Endometrium (tissue), 2 donors: ENCODE measurements around the gene BANF2.
"Not testable (repeated sequence)": the region's sequence is repeated elsewhere in the genome, so short reads cannot be mapped to it uniquely, and the experiment has no call there.

Source experiments
- FAIRE-seq: peaks from 2 replicates; lab custom pipeline; 2012; peaks lifted over from hg19 to GRCh38; lab: Jason Lieb, UNC
- donor health status: control.
- donor health status: control.

BANF2 gene

GRCh38 chr20:17766226-17766625, 66.5 kb downstream of the BANF2 start:
- FAIRE-seq = no peak

GRCh38 chr20:17767624-17768023, 67.9 kb downstream of the BANF2 start:
- FAIRE-seq = no peak

DNA sequence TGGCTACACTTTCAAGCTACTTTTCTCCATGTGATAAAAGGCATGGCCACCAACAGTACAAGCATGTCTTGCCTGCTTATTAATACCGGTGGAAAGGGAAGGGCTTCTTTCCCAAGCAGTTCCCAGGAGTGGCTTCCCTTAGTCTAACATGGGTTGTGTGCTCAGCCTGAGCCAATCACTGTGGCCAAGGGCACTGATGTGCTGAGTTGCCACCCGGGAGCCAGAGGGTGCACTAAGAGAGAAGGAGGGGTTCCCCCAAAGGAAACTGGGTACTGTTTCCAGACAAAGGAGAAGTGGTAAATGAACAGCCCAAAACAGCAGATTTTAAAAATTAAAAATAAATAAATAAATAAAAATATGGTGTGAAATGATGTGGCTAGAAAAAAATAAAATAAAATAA, 68.5 kb downstream of the BANF2 start:
- no peak for FAIRE-seq

- not testable (repeated sequence) for FAIRE-seq
Measured at GRCh38 chr20:17769716-17770115, 70.0 kb downstream of the BANF2 start.

DNA sequence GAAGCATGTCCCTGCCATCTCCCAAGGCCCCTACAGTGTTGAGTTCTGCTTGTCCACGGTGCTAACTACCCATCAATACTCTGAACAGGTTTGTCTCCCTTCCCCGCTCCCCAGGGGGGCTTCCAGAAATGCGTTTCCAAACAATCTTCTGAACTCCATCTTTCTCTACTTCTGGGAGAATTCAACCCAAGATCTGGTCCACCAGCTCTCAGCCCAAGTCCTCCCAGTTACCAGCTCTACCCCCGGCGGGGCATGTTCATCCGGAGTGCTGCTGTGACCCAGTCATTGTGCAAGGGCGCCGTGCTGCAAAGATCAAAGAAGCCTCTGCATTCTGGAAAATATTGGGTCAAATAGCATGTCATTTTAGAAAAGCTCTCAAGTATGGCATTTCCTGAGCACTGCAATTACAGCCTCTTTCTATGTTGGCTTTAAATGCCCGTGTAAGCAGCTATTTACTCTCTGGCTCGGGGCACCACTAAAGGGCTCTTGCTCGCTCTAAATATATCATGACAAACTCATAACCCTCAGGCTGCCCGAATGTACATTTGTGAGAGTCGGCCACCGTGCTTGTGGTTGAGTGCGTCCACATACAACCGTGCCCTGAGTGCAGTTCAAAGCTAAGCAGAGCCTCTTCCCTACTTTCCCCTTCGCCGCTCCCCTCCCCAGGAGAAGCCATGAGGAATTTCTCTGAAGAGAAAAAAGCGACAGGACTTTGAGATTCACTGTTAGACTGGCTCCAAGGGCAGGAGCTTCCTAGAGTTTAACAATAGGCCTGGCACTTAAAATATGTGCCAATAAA, 71.6 kb downstream of the BANF2 start:
- FAIRE-seq = no peak

DNA sequence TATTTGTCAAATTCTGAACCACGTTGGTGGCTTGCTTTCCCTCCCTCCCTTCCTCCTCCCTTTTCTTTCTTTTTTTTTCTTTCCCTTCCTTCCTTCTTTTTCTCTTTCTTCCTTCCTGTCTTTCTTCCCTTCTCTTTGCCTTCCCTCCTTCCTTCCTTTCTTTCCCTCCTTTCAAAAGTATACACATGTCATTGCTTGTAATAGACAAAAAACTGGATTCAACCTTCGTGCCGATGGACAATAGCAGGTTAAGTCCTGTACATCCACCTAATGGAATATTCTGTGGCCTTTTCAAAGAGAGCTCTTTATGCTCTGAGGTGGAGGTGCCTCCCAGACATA, 72.2 kb downstream of the BANF2 start:
- no peak for FAIRE-seq

DNA sequence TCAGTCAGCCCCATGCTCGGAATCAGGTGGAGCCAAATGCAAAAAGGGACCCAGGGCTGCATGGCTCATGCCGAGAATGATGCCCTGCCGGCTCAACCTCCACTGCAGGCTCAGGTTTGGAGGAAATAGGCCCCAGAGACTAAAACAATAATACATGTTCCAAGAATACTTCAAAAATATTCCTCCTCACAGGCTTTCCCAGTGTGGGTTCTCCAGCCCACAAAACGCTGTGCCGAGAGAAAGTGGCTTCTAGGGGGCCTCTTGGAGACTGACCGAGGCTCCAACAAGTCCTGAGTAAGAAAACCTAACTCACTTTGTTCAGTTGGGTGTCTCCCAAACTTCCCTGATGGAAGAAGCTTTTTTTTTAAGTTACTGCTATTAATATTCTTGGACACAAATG, 73.9 kb downstream of the BANF2 start:
- FAIRE-seq = no peak

GRCh38 chr20:17775600-17775999, 75.8 kb downstream of the BANF2 start:
- no peak for FAIRE-seq

GRCh38 chr20:17776551-17776950, 76.8 kb downstream of the BANF2 start:
- no peak for FAIRE-seq

GRCh38 chr20:17779011-17779410, 79.2 kb downstream of the BANF2 start:
- not testable (repeated sequence) for FAIRE-seq

DNA sequence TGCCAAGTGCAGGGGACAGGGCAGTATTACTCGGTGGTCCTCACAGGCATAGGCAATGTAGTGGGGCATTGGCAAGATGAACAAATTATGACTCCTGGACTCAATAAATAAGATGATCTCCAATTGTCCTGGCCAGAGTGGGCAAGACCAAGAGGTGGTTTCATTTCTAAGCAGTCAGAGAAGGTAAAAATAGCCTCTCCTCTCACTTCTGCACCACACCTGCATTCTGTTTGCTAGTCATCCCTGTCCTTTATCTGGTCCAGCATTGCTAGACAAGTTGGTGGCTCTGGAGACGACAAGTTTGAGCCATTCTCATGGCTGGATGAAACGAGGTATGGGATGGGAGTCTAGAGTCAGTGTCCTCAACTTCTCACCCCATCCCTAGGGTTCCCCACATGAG, 83.0 kb downstream of the BANF2 start:
- FAIRE-seq = no peak

DNA sequence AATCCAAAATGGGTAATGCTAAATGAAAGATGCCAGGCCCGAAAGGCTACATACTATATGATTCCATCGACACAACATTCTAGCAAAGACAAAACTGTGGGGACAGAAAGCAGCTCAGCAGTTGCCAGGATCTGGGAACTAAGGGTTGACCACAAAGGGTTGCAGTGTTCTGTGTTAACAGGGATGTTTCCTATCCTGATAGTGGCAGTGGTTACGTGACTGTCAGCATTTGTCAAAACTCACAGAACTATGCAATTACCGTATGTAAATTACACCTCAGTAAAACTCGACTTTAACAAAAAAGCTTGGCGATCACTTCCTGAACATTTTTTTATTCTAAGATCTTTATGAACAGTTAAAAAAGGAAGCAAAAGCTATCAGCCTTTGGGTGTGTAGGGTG, 83.9 kb downstream of the BANF2 start:
- no peak for FAIRE-seq

DNA sequence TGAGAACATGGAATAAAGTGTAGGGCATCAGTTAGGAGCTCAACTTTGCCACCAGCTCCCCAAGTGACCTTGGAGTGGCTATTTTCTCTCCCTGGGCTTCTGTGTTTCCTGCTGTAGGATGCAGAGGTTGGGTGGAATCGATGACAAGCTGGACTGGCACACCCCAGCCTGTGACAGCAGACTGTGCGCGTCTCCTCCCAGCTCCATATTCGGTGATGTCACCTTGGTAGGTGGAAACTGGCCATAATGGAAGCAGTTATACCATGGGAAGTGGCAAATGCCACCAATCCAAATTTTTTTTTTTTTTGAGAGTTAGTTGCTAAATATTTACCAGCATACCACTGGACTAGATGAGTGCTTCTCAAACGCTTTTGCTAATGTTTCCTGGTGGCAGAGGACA, 85.2 kb downstream of the BANF2 start:
- FAIRE-seq = no peak
